HUES64 (cell line): ENCODE measurements around the gene SYT2.
"Not testable (repeated sequence)": the region's sequence is repeated elsewhere in the genome, so short reads cannot be mapped to it uniquely, and the experiment has no call there.

Experiments used
- H3K27ac ChIP-seq: 2 replicates; pipeline ENCODE4 v1.7.0; 2013; ENCODE audit warnings: low read depth, low read length, inconsistent platforms
- H3K27me3 ChIP-seq: 2 replicates; pipeline ENCODE4 v1.6.1; 2013; ENCODE audit warnings: mild to moderate bottlenecking, low read length; ENCODE audit not compliant: insufficient read depth
- H3K36me3 ChIP-seq: 2 replicates; pipeline ENCODE4 v1.6.1; 2013; ENCODE audit warnings: mild to moderate bottlenecking, low read length; ENCODE audit not compliant: insufficient read depth
- H3K4me1 ChIP-seq: 2 replicates; pipeline ENCODE4 v1.6.1; 2013; ENCODE audit warnings: mild to moderate bottlenecking, low read length, moderate library complexity; ENCODE audit not compliant: insufficient read depth
- H3K4me3 ChIP-seq: 2 replicates; pipeline ENCODE4 v1.5.1; 2013; ENCODE audit warnings: mild to moderate bottlenecking, low read length, moderate library complexity
- H3K9ac ChIP-seq: 2 replicates; pipeline ENCODE4 v1.6.1; 2013; ENCODE audit warnings: mild to moderate bottlenecking, low read depth, low read length
- H3K9me3 ChIP-seq: 2 replicates; pipeline ENCODE4 v1.6.1; 2013; ENCODE audit warnings: low read depth, low read length; ENCODE audit not compliant: insufficient read depth
- WGBS: fragments of 150-250, 120-280 bp; methylation state at CpG from one replicate; pipeline ENCODE4 v1.1.7; 2013; ENCODE audit warnings: missing lambda C conversion rate; 5-methylcytosine and 5-hydroxymethylcytosine counted together

Gene SYT2

GRCh38 chr1:202628646-202629215, 81.5 kb downstream of the SYT2 start:
- H3K27me3 ChIP-seq = no peaks in the 10 kb centered on the region
- no peaks in the 10 kb centered on the region for H3K36me3 ChIP-seq
- H3K27ac ChIP-seq = no peak overlapping the region
- no peaks in the 10 kb centered on the region for H3K9me3 ChIP-seq
- no peak overlapping the region for H3K4me3 ChIP-seq
- 94% methylated on average over 7 of the region's 7 CpGs for WGBS
- H3K4me1 ChIP-seq = no peaks in the 10 kb centered on the region
- H3K9ac ChIP-seq = no peak overlapping the region

- no peaks in the 10 kb centered on the region for H3K27me3 ChIP-seq
- peaks cover 6% of the 10 kb centered on the region; the same call in 1 of the 2 replicates for H3K4me1 ChIP-seq
- H3K36me3 ChIP-seq = no peaks in the 10 kb centered on the region
- no peak overlapping the region for H3K9ac ChIP-seq
- H3K9me3 ChIP-seq = no peaks in the 10 kb centered on the region
- no peak overlapping the region for H3K4me3 ChIP-seq
- no peak overlapping the region for H3K27ac ChIP-seq
- WGBS = 93% methylated on average over 13 of the region's 13 CpGs
Measured at GRCh38 chr1:202627841-202628565, 82.3 kb downstream of the SYT2 start.

DNA sequence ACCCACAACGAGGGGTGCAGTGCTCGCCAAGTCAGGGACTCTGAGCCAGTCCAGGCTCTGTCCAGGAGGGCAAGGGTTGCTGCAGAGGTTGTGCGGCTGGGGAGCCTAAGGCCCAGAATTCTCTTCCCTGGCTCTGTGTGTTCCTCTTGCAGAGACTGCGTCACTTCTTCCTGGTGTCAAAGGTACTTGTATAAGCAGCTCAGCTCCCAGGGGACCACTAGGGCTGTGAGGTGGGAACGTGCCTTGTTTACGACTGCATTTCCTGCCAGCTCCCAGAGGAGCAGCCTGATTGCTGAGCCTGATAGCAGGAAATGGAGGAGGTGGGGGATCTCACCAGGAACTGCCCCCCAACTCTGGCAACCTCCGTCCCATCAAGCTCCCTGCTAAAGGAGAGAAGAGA, 83.2 kb downstream of the SYT2 start:
- H3K27ac ChIP-seq, H3K36me3 ChIP-seq, H3K9ac ChIP-seq, H3K27me3 ChIP-seq, H3K9me3 ChIP-seq, H3K4me3 ChIP-seq: not testable (repeated sequence)
- 64% methylated on average over 7 of the region's 7 CpGs for WGBS
- H3K4me1 ChIP-seq = peaks cover 10% of the 10 kb centered on the region; the same call in 1 of the 2 replicates

- no peaks in the 10 kb centered on the region for H3K27me3 ChIP-seq
- no peaks in the 10 kb centered on the region for H3K9me3 ChIP-seq
- H3K4me1 ChIP-seq = peaks cover 10% of the 10 kb centered on the region; the same call in 1 of the 2 replicates
- H3K4me3 ChIP-seq = no peak overlapping the region
- WGBS = 46% methylated on average over 28 of the region's 28 CpGs
- H3K9ac ChIP-seq = no peak overlapping the region
- no peak overlapping the region for H3K27ac ChIP-seq
- no peaks in the 10 kb centered on the region for H3K36me3 ChIP-seq
Measured at GRCh38 chr1:202625416-202626360, 84.6 kb downstream of the SYT2 start.

DNA sequence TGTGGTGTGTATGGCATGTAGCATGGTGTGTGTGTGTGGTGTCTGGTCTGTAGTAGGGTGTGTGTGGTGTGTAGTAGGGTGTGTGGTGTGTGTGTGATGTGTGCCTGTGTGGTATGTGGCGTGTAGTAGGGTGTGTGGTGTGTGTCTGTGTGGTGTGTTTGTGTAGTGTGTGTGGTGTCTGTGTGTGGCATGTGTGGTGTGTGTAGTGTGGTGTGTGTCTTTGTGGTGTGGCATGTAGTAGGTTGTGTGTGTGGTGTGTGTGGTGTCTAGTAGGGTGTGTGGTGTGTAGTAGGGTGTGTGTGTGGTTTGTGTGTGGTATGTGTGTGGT, 85.5 kb downstream of the SYT2 start:
- H3K4me3 ChIP-seq = no peak overlapping the region
- no peaks in the 10 kb centered on the region for H3K27me3 ChIP-seq
- no peak overlapping the region for H3K9ac ChIP-seq
- H3K36me3 ChIP-seq = no peaks in the 10 kb centered on the region
- no peaks in the 10 kb centered on the region for H3K9me3 ChIP-seq
- no peak overlapping the region for H3K27ac ChIP-seq
- 93% methylated on average over 1 of the region's 1 CpG for WGBS
- peaks cover 10% of the 10 kb centered on the region; the same call in 1 of the 2 replicates for H3K4me1 ChIP-seq

GRCh38 chr1:202624088-202624780, 86.0 kb downstream of the SYT2 start:
- no peak overlapping the region for H3K9ac ChIP-seq
- peaks cover 10% of the 10 kb centered on the region; the same call in 1 of the 2 replicates for H3K4me1 ChIP-seq
- H3K27me3 ChIP-seq = no peaks in the 10 kb centered on the region
- H3K36me3 ChIP-seq = no peaks in the 10 kb centered on the region
- 94% methylated on average over 7 of the region's 7 CpGs for WGBS
- H3K9me3 ChIP-seq = no peaks in the 10 kb centered on the region
- H3K4me3 ChIP-seq = no peak overlapping the region
- H3K27ac ChIP-seq = no peak overlapping the region

DNA sequence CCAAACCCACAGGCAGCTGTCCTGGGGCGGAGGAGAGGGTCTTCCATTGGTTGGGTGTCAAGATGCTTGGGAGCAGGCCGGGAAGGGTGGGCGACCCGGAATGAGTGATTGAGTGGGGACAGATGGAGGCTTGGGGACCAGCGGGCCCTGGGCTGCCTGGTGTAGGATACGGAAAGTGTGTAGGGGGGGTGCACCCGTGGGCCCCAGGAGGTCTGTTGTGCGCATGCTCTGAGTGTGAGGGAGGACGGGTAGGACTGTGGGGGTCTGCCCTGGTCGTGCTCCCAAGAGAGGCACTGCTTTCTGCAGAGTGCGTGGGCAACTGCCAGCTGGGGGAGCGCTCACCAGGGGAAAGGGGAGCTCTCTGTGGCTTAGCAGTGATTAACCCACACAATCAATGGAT, 86.8 kb downstream of the SYT2 start:
- not testable (repeated sequence) for H3K4me3 ChIP-seq, H3K27ac ChIP-seq, H3K9ac ChIP-seq, H3K9me3 ChIP-seq, H3K36me3 ChIP-seq, H3K27me3 ChIP-seq
- H3K4me1 ChIP-seq = peaks cover 16% of the 10 kb centered on the region; the same call in 1 of the 2 replicates
- 72% methylated on average over 12 of the region's 12 CpGs for WGBS

DNA sequence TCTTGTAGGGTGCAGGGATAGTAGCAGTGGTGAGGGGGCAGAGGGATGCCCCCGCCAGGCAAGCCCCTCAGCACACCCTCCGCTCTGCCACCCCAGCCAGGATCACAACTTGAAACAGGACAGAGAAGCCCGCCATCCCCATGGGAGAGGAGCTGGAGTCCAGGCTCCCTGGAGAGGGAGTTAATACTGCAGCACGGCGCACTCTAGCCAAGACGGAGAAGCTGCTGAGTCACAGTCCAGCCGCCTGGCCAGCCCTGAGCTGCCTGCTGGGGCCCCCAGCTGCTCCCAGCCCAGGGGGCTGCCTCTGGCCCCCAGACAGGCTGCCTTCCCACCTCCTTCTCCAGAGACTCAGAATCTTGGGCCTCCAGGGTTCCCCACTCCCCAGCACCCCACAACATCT, 87.2 kb downstream of the SYT2 start:
- no peak overlapping the region for H3K27ac ChIP-seq

DNA sequence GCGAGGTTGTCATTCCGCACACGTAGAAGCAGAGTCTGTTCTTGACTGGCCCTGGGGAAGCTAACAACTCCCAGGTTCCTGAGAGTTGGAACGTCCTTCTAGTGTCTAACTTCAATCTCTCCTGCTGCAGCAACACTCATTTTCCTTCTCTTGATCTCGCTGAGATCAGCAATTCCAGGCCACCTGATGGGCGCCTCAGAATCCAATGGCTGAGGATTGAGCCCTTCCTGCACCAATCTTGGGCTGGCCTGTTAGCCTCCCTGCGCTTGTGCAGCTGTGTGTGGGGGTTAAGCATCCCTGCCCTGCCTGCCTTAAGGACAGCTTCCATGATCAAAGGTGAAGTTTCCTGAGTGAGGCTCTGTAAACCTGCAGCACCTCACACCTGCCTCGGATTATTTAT, 87.9 kb downstream of the SYT2 start:
- no peak overlapping the region for H3K9ac ChIP-seq
- WGBS = 84% methylated on average over 8 of the region's 8 CpGs
- H3K27me3 ChIP-seq = no peaks in the 10 kb centered on the region

More for the DNA sequence above, 87.2 kb downstream of the SYT2 start:
- Histone ChIP-seq H3K36me3 (no peaks in the 10 kb centered on the region), H3K4me3 (no peak overlapping the region), H3K9me3 (no peaks in the 10 kb centered on the region), H3K4me1 (peaks cover 16% of the 10 kb centered on the region; the same call in 1 of the 2 replicates), H3K9ac (no peak overlapping the region), H3K27me3 (no peaks in the 10 kb centered on the region)
- whole genome bisulfite sequencing = 72% methylated on average over 7 of the region's 7 CpGs

GRCh38 chr1:202621446-202621845, 88.8 kb downstream of the SYT2 start:
- WGBS = 88% methylated on average over 3 of the region's 3 CpGs
- H3K4me1 ChIP-seq = peaks cover 16% of the 10 kb centered on the region; the same call in 1 of the 2 replicates
- no peak overlapping the region for H3K4me3 ChIP-seq
- no peak overlapping the region for H3K9ac ChIP-seq
- no peak overlapping the region for H3K27ac ChIP-seq
- no peaks in the 10 kb centered on the region for H3K27me3 ChIP-seq
- no peaks in the 10 kb centered on the region for H3K9me3 ChIP-seq
- H3K36me3 ChIP-seq = no peaks in the 10 kb centered on the region

More for the DNA sequence above, 87.9 kb downstream of the SYT2 start:
- H3K27ac ChIP-seq = no peak overlapping the region
- H3K4me3 ChIP-seq = no peak overlapping the region
- H3K36me3 ChIP-seq = no peaks in the 10 kb centered on the region
- no peaks in the 10 kb centered on the region for H3K9me3 ChIP-seq
- peaks cover 16% of the 10 kb centered on the region; the same call in 1 of the 2 replicates for H3K4me1 ChIP-seq
